DND-41 (cell line): ENCODE data around the gene TAS2R16.

Experiments
- CTCF ChIP-seq: IDR thresholded peaks from 2 replicates; pipeline ENCODE4 v1.5.1; 2012; ENCODE audit warnings: borderline replicate concordance, low read length, moderate library complexity, mild to moderate bottlenecking; ENCODE audit not compliant: poor library complexity, severe bottlenecking; ENCODE audit errors: extremely low read depth
- EZH2 ChIP-seq: IDR thresholded peaks from 3 replicates; pipeline ENCODE4 v1.6.1; 2012; ENCODE audit warnings: borderline replicate concordance, low read depth, mild to moderate bottlenecking, moderate library complexity, low read length, inconsistent platforms; ENCODE audit not compliant: severe bottlenecking

DNA sequence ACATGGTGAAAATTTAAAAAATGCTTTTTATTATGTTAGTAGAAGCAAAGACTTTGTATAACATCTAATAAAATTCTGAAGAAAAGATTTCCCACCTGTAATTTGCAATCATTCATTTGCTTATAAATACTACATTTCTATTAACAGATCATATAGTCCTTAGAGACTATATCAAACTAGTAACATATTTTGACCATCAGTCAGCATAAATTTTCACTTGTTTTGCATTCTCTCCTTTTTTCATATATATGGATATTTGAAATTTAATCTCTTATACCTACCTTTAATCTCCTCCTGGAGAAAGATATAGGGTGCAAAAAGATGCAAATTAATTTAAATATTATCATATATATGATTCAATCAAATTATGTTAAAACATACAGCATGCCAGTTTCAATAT, 16.9 kb upstream of the TAS2R16 start:
- TF ChIP-seq CTCF (no peak), EZH2 (no peak)
